22Rv1 (cell line): ENCODE measurements around the gene MRE11.

Experiments
- H3K27ac ChIP-seq: fragments of 450-650 bp; 2 replicates; pipeline ENCODE4 v1.5.1; 2017
- CTCF ChIP-seq: fragments of 450-650 bp; IDR thresholded peaks from 2 replicates; pipeline ENCODE4 v1.5.1; 2017; ENCODE audit warnings: mild to moderate bottlenecking
- ZFX ChIP-seq: fragments of 450-650 bp; IDR thresholded peaks from 2 replicates; pipeline ENCODE4 v1.6.1; 2017; ENCODE audit warnings: antibody characterized with exemption, borderline replicate concordance

The MRE11 gene

GRCh38 chr11:94472916-94473799 is 20.5 kb downstream of the MRE11 start:
- H3K27ac ChIP-seq, result no peak overlapping the region
- TF ChIP-seq ZFX, result no peak
- TF ChIP-seq CTCF, result no peak

- TF ChIP-seq CTCF (no peak), ZFX (no peak)
- no peak overlapping the region for H3K27ac ChIP-seq
Measured at GRCh38 chr11:94469416-94469815, 24.2 kb downstream of the MRE11 start.

- TF ChIP-seq ZFX, result no peak
- TF ChIP-seq CTCF, result no peak
- H3K27ac ChIP-seq, result no peak overlapping the region
Measured at GRCh38 chr11:94459576-94459975, 34.1 kb downstream of the MRE11 start.

- TF ChIP-seq CTCF (no peak), ZFX (no peak)
- no peak overlapping the region for H3K27ac ChIP-seq
Measured at GRCh38 chr11:94457118-94458029, 36.3 kb downstream of the MRE11 start.

- TF ChIP-seq ZFX (no peak), CTCF (no peak)
- no peak overlapping the region for H3K27ac ChIP-seq
Measured at GRCh38 chr11:94455861-94456260, 37.8 kb downstream of the MRE11 start.

- no peak overlapping the region for H3K27ac ChIP-seq
- TF ChIP-seq CTCF (no peak), ZFX (no peak)
Measured at GRCh38 chr11:94454301-94454700, 39.3 kb downstream of the MRE11 start.
